ENCODE data around the gene SMCO2.

DNA sequence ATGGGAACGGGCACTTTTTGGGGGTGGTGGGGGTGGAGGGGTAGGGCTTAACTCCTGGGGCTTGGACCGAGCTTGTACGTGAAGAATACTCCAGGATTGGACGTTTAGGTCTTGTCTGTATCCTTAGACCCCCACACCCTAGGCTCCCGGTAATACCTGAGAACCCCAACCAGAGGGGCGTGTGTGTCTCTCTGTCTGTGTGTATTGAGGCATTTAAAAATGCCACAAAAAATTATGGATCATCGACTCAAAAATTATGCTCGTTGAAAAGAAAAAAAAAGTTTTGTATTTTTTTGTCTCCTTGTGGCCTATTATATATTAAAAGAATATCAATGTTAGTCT, 77.9 kb downstream of the SMCO2 start:
- TF ChIP-seq YY1 (IDR thresholded peaks at IDR 0.05) (no peak), HNF4G (IDR thresholded peaks at IDR 0.05) (no peak), JUND (IDR thresholded peaks at IDR 0.05) (no peak), EGR1 (IDR thresholded peaks at IDR 0.05; ENCODE audit: low read depth in 2 of 2) (no peak), GABPA (IDR thresholded peaks at IDR 0.05 in 1 of 2, conservative IDR thresholded peaks at IDR 0.05 in 1 of 2) (no peak), RAD21 (IDR thresholded peaks at IDR 0.05) (no peak), RXRA (IDR thresholded peaks at IDR 0.05) (no peak), TAF1 (conservative IDR thresholded peaks at IDR 0.05) (no peak), FOXA1 (IDR thresholded peaks at IDR 0.05) (no peak)
- TF ChIP-seq, protein P1, sequence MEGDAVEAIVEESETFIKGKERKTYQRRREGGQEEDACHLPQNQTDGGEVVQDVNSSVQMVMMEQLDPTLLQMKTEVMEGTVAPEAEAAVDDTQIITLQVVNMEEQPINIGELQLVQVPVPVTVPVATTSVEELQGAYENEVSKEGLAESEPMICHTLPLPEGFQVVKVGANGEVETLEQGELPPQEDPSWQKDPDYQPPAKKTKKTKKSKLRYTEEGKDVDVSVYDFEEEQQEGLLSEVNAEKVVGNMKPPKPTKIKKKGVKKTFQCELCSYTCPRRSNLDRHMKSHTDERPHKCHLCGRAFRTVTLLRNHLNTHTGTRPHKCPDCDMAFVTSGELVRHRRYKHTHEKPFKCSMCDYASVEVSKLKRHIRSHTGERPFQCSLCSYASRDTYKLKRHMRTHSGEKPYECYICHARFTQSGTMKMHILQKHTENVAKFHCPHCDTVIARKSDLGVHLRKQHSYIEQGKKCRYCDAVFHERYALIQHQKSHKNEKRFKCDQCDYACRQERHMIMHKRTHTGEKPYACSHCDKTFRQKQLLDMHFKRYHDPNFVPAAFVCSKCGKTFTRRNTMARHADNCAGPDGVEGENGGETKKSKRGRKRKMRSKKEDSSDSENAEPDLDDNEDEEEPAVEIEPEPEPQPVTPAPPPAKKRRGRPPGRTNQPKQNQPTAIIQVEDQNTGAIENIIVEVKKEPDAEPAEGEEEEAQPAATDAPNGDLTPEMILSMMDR (IDR thresholded peaks at IDR 0.05; ENCODE audit: low read depth, low read length, missing input control) = no peak
- TF ChIP-seq, protein P2, sequence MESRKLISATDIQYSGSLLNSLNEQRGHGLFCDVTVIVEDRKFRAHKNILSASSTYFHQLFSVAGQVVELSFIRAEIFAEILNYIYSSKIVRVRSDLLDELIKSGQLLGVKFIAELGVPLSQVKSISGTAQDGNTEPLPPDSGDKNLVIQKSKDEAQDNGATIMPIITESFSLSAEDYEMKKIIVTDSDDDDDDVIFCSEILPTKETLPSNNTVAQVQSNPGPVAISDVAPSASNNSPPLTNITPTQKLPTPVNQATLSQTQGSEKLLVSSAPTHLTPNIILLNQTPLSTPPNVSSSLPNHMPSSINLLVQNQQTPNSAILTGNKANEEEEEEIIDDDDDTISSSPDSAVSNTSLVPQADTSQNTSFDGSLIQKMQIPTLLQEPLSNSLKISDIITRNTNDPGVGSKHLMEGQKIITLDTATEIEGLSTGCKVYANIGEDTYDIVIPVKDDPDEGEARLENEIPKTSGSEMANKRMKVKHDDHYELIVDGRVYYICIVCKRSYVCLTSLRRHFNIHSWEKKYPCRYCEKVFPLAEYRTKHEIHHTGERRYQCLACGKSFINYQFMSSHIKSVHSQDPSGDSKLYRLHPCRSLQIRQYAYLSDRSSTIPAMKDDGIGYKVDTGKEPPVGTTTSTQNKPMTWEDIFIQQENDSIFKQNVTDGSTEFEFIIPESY (IDR thresholded peaks at IDR 0.05) = no peak
- TF ChIP-seq, protein P3, sequence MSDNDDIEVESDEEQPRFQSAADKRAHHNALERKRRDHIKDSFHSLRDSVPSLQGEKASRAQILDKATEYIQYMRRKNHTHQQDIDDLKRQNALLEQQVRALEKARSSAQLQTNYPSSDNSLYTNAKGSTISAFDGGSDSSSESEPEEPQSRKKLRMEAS (IDR thresholded peaks at IDR 0.05) = no peak
- TF ChIP-seq, protein P4, sequence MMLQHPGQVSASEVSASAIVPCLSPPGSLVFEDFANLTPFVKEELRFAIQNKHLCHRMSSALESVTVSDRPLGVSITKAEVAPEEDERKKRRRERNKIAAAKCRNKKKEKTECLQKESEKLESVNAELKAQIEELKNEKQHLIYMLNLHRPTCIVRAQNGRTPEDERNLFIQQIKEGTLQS (IDR thresholded peaks at IDR 0.05) = no peak
- TF ChIP-seq, protein P5, sequence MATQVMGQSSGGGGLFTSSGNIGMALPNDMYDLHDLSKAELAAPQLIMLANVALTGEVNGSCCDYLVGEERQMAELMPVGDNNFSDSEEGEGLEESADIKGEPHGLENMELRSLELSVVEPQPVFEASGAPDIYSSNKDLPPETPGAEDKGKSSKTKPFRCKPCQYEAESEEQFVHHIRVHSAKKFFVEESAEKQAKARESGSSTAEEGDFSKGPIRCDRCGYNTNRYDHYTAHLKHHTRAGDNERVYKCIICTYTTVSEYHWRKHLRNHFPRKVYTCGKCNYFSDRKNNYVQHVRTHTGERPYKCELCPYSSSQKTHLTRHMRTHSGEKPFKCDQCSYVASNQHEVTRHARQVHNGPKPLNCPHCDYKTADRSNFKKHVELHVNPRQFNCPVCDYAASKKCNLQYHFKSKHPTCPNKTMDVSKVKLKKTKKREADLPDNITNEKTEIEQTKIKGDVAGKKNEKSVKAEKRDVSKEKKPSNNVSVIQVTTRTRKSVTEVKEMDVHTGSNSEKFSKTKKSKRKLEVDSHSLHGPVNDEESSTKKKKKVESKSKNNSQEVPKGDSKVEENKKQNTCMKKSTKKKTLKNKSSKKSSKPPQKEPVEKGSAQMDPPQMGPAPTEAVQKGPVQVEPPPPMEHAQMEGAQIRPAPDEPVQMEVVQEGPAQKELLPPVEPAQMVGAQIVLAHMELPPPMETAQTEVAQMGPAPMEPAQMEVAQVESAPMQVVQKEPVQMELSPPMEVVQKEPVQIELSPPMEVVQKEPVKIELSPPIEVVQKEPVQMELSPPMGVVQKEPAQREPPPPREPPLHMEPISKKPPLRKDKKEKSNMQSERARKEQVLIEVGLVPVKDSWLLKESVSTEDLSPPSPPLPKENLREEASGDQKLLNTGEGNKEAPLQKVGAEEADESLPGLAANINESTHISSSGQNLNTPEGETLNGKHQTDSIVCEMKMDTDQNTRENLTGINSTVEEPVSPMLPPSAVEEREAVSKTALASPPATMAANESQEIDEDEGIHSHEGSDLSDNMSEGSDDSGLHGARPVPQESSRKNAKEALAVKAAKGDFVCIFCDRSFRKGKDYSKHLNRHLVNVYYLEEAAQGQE (IDR thresholded peaks at IDR 0.05) = no peak

All from liver (tissue), 3 donors.